Measurements from ENCODE around the gene VWA8. TPM values are rescaled to one million over a fixed set of nuclear protein-coding genes. Genes with fewer than 3 reads are reported as not detected.

Gene VWA8
- polyA plus RNA-seq, 1 experiment = 12.4 TPM

GRCh38 chr13:41942462-41943094, 18.3 kb downstream of the VWA8 start:
- TF ChIP-seq CTCF (IDR thresholded peaks at IDR 0.05; ENCODE audit: low read depth, low read length) = peak; percentile 55
- Histone ChIP-seq H3K9me3 (ENCODE audit: control insufficient read depth, insufficient read depth, low read length) (no peaks in the 10 kb centered on the region), H3K27ac (ENCODE audit: low read depth, low read length) (no peak overlapping the region), H3K27me3 (ENCODE audit: control insufficient read depth, insufficient read depth, low read length) (no peaks in the 10 kb centered on the region), H3K4me3 (ENCODE audit: low read depth, low read length) (no peak overlapping the region)
- ChIA-PET POLR2A (interaction anchor here (0.6 kb wide), 1 partner anchor 336 kb away, joined by 4 read pairs; no protein-coding TSS in a partner anchor), CTCF (interaction anchor here (0.6 to 2.5 kb wide), 13 partner anchors 8 to 534 kb away, joined by 3 to 8 read pairs (median 4); no protein-coding TSS in a partner anchor)
- DNase-seq (ENCODE audit: low read depth, low spot score) = peak; percentile 33

- no peaks in the 10 kb centered on the region for H3K9me3 ChIP-seq (ENCODE audit: control insufficient read depth, insufficient read depth, low read length)
- H3K27ac ChIP-seq (ENCODE audit: low read depth, low read length) = no peak overlapping the region
- TF ChIP-seq CTCF (IDR thresholded peaks at IDR 0.05; ENCODE audit: low read depth, low read length) = no peak
- ChIA-PET POLR2A (no interaction called here), CTCF (interaction anchor here (1.1 to 2.5 kb wide), 3 partner anchors 10 to 288 kb away, joined by 3 to 8 read pairs (median 3); no protein-coding TSS in a partner anchor)
- no peak for DNase-seq (ENCODE audit: low read depth, low spot score)
- no peak overlapping the region for H3K4me3 ChIP-seq (ENCODE audit: low read depth, low read length)
- H3K27me3 ChIP-seq (ENCODE audit: control insufficient read depth, insufficient read depth, low read length) = no peaks in the 10 kb centered on the region
Measured at GRCh38 chr13:41941174-41941573, 19.7 kb downstream of the VWA8 start.

GRCh38 chr13:41939398-41939797, 21.5 kb downstream of the VWA8 start:
- Histone ChIP-seq H3K9me3 (ENCODE audit: control insufficient read depth, insufficient read depth, low read length) (no peaks in the 10 kb centered on the region), H3K4me3 (ENCODE audit: low read depth, low read length) (no peak overlapping the region), H3K27me3 (ENCODE audit: control insufficient read depth, insufficient read depth, low read length) (no peaks in the 10 kb centered on the region), H3K27ac (ENCODE audit: low read depth, low read length) (no peak overlapping the region)
- ChIA-PET POLR2A (no interaction called here), CTCF (no interaction called here)
- DNase-seq (ENCODE audit: low read depth, low spot score) = no peak
- no peak for TF ChIP-seq CTCF (IDR thresholded peaks at IDR 0.05; ENCODE audit: low read depth, low read length)

- no peak for DNase-seq (ENCODE audit: low read depth, low spot score)
- CTCF ChIA-PET = no interaction called here
Measured at GRCh38 chr13:41938918-41939317, 22.0 kb downstream of the VWA8 start.

More at GRCh38 chr13:41938918-41939317, 22.0 kb downstream of the VWA8 start:
- no peak for TF ChIP-seq CTCF (IDR thresholded peaks at IDR 0.05; ENCODE audit: low read depth, low read length)
- POLR2A ChIA-PET = no interaction called here
- H3K27ac ChIP-seq (ENCODE audit: low read depth, low read length) = no peak overlapping the region
- no peaks in the 10 kb centered on the region for H3K9me3 ChIP-seq (ENCODE audit: control insufficient read depth, insufficient read depth, low read length)
- no peaks in the 10 kb centered on the region for H3K27me3 ChIP-seq (ENCODE audit: control insufficient read depth, insufficient read depth, low read length)
- no peak overlapping the region for H3K4me3 ChIP-seq (ENCODE audit: low read depth, low read length)
